Neuronal stem cell (in vitro differentiated cells): ENCODE measurements around the gene MYLK4.

Experiments used
- DNase-seq: peaks from one replicate; pipeline ENCODE4 v3.0.0-alpha.2; 2013; ENCODE audit warnings: low spot score
- H2AFZ ChIP-seq: one replicate; pipeline ENCODE4 v1.6.1; 2013; ENCODE audit warnings: mild to moderate bottlenecking, low read length, inconsistent platforms
- H2AK5ac ChIP-seq: 2 replicates; pipeline ENCODE4 v1.6.1; 2013; ENCODE audit warnings: low read depth, mild to moderate bottlenecking, inconsistent platforms, low read length, moderate library complexity, mixed read lengths
- H2BK120ac ChIP-seq: 2 replicates; pipeline ENCODE4 v1.6.1; 2013; ENCODE audit warnings: low read depth, mild to moderate bottlenecking, inconsistent platforms, low read length, moderate library complexity, mixed read lengths
- H2BK12ac ChIP-seq: one replicate; pipeline ENCODE4 v1.6.1; 2013; ENCODE audit warnings: low read length, inconsistent platforms
- H2BK15ac ChIP-seq: 2 replicates; pipeline ENCODE4 v1.6.1; 2013; ENCODE audit warnings: mild to moderate bottlenecking, low read length, inconsistent platforms, mixed read lengths
- H2BK5ac ChIP-seq: one replicate; pipeline ENCODE4 v1.6.1; 2013; ENCODE audit warnings: inconsistent platforms, mild to moderate bottlenecking, low read length, moderate library complexity
- H3K14ac ChIP-seq: one replicate; pipeline ENCODE4 v1.6.1; 2013; ENCODE audit warnings: low read length, inconsistent platforms
- H3K18ac ChIP-seq: 2 replicates; pipeline ENCODE4 v1.6.1; 2013; ENCODE audit warnings: low read length, inconsistent platforms
- H3K23ac ChIP-seq: 2 replicates; pipeline ENCODE4 v1.6.1; 2013; ENCODE audit warnings: low read depth, mild to moderate bottlenecking, mixed read lengths, low read length, inconsistent platforms; ENCODE audit not compliant: poor library complexity
- H3K27ac ChIP-seq: replicated peaks from 3 replicates; pipeline ENCODE4 v1.5.1; 2013; ENCODE audit warnings: low read length, inconsistent platforms
- H3K27me3 ChIP-seq, 3 experiments: 2 replicates each; pipeline ENCODE4 v1.6.1; 2013; ENCODE audit warnings: low read length in 3 of 3, mild to moderate bottlenecking in 2 of 3, inconsistent platforms in 1 of 3, low read depth in 1 of 3, mixed read lengths in 1 of 3, moderate library complexity in 1 of 3; ENCODE audit not compliant: control insufficient read depth in 3 of 3, insufficient read depth in 3 of 3
- H3K36me3 ChIP-seq, 2 donors: replicated peaks in 1 of 2; 2 replicates each; pipeline ENCODE4 v1.6.1; 2013; ENCODE audit warnings: low read length in 2 of 2; ENCODE audit not compliant: control insufficient read depth in 2 of 2, insufficient read depth in 2 of 2
- H3K4ac ChIP-seq: 2 replicates; pipeline ENCODE4 v1.6.1; 2013; ENCODE audit warnings: inconsistent platforms, mild to moderate bottlenecking, low read length, moderate library complexity
- H3K4me1 ChIP-seq, 2 donors: 1 replicate in 1 of 2; 2 replicates in 1 of 2; pipeline ENCODE4 v1.6.1; 2013; ENCODE audit warnings: low read length in 2 of 2, low read depth in 1 of 2; ENCODE audit not compliant: control insufficient read depth in 2 of 2, insufficient read depth in 1 of 2
- H3K4me2 ChIP-seq: one replicate; pipeline ENCODE4 v1.6.1; 2013; ENCODE audit warnings: mild to moderate bottlenecking, low read length, inconsistent platforms; ENCODE audit not compliant: insufficient read depth, poor library complexity, severe bottlenecking
- H3K4me3 ChIP-seq, 2 donors: 2 replicates each; pipeline ENCODE4 v1.5.1; 2013; ENCODE audit warnings: low read length in 2 of 2, mild to moderate bottlenecking in 2 of 2, inconsistent platforms in 1 of 2, moderate library complexity in 1 of 2
- H3K79me1 ChIP-seq: one replicate; pipeline ENCODE4 v1.6.1; 2013; ENCODE audit warnings: low read depth, mild to moderate bottlenecking, inconsistent platforms, low read length, moderate library complexity
- H3K9ac ChIP-seq: one replicate; pipeline ENCODE4 v1.6.1; 2013; ENCODE audit warnings: mild to moderate bottlenecking, low read depth, low read length, inconsistent platforms; ENCODE audit not compliant: poor library complexity
- H3K9me3 ChIP-seq, 2 donors: replicated peaks in 1 of 2; 2 replicates each; pipeline versions ENCODE3 to v1.6.1; 2013; ENCODE audit warnings: low read length in 2 of 2, mild to moderate bottlenecking in 2 of 2, inconsistent platforms in 1 of 2, low read depth in 1 of 2, mixed read lengths in 1 of 2, moderate library complexity in 1 of 2; ENCODE audit not compliant: control insufficient read depth in 2 of 2, insufficient read depth in 1 of 2
- H4K8ac ChIP-seq: one replicate; pipeline ENCODE4 v1.6.1; 2013; ENCODE audit warnings: low read depth, mild to moderate bottlenecking, inconsistent platforms, low read length, moderate library complexity
- H4K91ac ChIP-seq: one replicate; pipeline ENCODE4 v1.6.1; 2013; ENCODE audit warnings: low read length, low read depth, mild to moderate bottlenecking, inconsistent platforms; ENCODE audit not compliant: poor library complexity
- WGBS, 2 donors: extraction: QIAGEN DNeasy Blood & Tissue Kit; methylation state at CpG; one replicate each; pipeline ENCODE4 v1.1.7; 2013; ENCODE audit warnings: missing lambda C conversion rate in 2 of 2, mixed read lengths in 1 of 2; ENCODE audit not compliant: insufficient read length in 2 of 2, insufficient replicate concordance in 1 of 2; ENCODE audit errors: extremely low coverage in 2 of 2; 5-methylcytosine and 5-hydroxymethylcytosine counted together

The MYLK4 gene

GRCh38 chr6:2633736-2634135 is 117.0 kb downstream of the MYLK4 start:
- DNase-seq, result no peak
- Histone ChIP-seq H3K4me2 (peak overlapping the region; percentile 71), H4K91ac (no peak overlapping the region), H3K4me3 (no peak overlapping the region), H3K79me1 (no peaks in the 10 kb centered on the region), H3K23ac (no peak overlapping the region), H3K9me3 (no peaks in the 10 kb centered on the region), H3K4me1 (peaks cover 0 to 2% of the 10 kb centered on the region in 2 donors), H2AK5ac (peak overlapping the region; percentile 6), H2BK12ac (no peak overlapping the region), H2BK15ac (peak overlapping the region; percentile 4), H2AFZ (peak overlapping the region; percentile 98), H2BK5ac (no peak overlapping the region), H3K18ac (peak overlapping the region; percentile 92), H3K14ac (no peak overlapping the region), H3K27me3 (peaks cover 0 to 17% (median 0%) of the 10 kb centered on the region in 3 experiments), H4K8ac (peak overlapping the region; percentile 1), H3K36me3 (no peaks in the 10 kb centered on the region), H3K27ac (no peak overlapping the region), H3K4ac (no peak overlapping the region), H2BK120ac (no peak overlapping the region), H3K9ac (no peak overlapping the region)
- WGBS, 2 donors, result no CpG with 5 or more reads among the region's 13 CpGs

DNA sequence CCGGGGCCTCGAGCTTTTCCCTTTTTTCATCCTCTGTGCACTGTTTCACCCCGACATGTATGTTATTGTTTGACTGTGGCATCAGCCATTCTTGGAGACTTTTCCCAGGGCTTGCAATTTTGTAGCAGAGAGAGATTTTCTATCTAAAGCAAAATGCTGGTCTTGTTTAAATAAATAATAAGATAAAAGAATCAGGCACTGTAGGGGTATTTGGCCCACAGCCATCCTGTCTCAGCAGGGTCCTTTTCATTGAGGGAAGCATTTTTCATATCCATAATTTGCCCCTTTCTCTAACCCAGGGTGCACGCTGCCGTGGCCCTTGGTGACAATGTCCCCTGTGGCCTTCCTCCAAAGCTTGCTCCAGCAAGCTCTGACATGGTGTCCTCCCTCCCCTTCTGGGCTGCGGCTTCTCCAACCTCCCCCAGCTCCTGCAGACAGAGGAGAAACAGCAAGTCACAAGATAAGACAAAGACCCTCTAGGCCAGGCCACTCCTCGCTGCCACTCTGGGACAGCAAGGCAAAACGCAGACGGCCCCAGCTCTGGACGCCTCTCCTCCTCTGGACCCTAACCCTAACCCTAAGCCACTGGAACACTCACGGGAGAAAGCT is 117.6 kb downstream of the MYLK4 start:
- H3K27me3 ChIP-seq, result peaks cover 0 to 17% (median 0%) of the 10 kb centered on the region in 3 experiments
- no peak overlapping the region for H4K91ac ChIP-seq
- peak overlapping the region; percentile 23 for H3K18ac ChIP-seq
- H2AFZ ChIP-seq, result no peak overlapping the region
- no peak overlapping the region for H3K9ac ChIP-seq
- H2BK15ac ChIP-seq, result no peak overlapping the region
- H3K4ac ChIP-seq, result no peak overlapping the region
- H3K9me3 ChIP-seq, result no peaks in the 10 kb centered on the region
- H2BK12ac ChIP-seq, result no peak overlapping the region
- no peaks in the 10 kb centered on the region for H3K36me3 ChIP-seq
- no CpG with 5 or more reads among the region's 11 CpGs for whole genome bisulfite sequencing, 2 donors
- H2AK5ac ChIP-seq, result peak overlapping the region; percentile 6
- no peak overlapping the region for H3K27ac ChIP-seq
- H2BK5ac ChIP-seq, result no peak overlapping the region
- DNase-seq, result no peak
- H2BK120ac ChIP-seq, result no peak overlapping the region
- H3K4me3 ChIP-seq, result no peak overlapping the region
- H3K4me2 ChIP-seq, result no peak overlapping the region
- peaks cover 0 to 2% of the 10 kb centered on the region in 2 donors for H3K4me1 ChIP-seq
- H3K14ac ChIP-seq, result no peak overlapping the region
- no peaks in the 10 kb centered on the region for H3K79me1 ChIP-seq
- no peak overlapping the region for H3K23ac ChIP-seq
- H4K8ac ChIP-seq, result peak overlapping the region; percentile 1

DNA sequence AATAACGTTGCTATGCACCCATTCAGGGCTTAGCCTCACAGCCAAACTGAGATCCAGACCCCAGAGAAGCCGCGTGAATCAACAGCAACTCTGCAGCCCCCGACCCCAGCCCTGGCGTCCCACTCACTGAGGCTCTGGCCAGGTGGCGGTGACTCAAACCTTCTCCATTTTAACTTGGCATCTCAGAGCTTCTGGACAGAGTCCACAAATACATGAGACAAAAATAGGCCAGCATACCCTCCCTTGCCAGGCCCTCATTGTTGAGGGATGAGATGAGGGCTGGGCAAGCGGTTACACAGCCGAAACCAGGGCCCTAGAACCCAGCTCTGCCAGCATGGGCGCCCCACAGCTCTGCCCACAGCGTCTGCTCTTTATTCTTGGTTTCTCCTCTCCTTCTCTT is 118.4 kb downstream of the MYLK4 start:
- Histone ChIP-seq H3K9me3 (no peaks in the 10 kb centered on the region), H3K27me3 (peaks cover 0 to 17% (median 0%) of the 10 kb centered on the region in 3 experiments), H3K27ac (no peak overlapping the region), H3K23ac (no peak overlapping the region), H2AK5ac (no peak overlapping the region), H3K9ac (no peak overlapping the region), H4K8ac (no peak overlapping the region), H3K4me3 (no peak overlapping the region), H2BK12ac (no peak overlapping the region), H3K79me1 (no peaks in the 10 kb centered on the region), H3K14ac (no peak overlapping the region), H3K4ac (no peak overlapping the region), H3K36me3 (no peaks in the 10 kb centered on the region), H3K18ac (no peak overlapping the region), H2BK15ac (no peak overlapping the region), H4K91ac (no peak overlapping the region), H2AFZ (no peak overlapping the region), H2BK120ac (no peak overlapping the region), H2BK5ac (no peak overlapping the region), H3K4me1 (peaks cover 0 to 2% of the 10 kb centered on the region in 2 donors), H3K4me2 (no peak overlapping the region)
- DNase-seq, result no peak
- WGBS, 2 donors, result no CpG with 5 or more reads among the region's 10 CpGs

GRCh38 chr6:2630891-2631571 is 119.7 kb downstream of the MYLK4 start:
- H4K8ac ChIP-seq, result no peak overlapping the region
- no peak overlapping the region for H3K14ac ChIP-seq
- no peak overlapping the region for H2BK5ac ChIP-seq
- H3K27me3 ChIP-seq, result peaks cover 0 to 11% (median 0%) of the 10 kb centered on the region in 3 experiments
- no peak overlapping the region for H4K91ac ChIP-seq
- no CpG with 5 or more reads among the region's 14 CpGs for WGBS, 2 donors
- H3K23ac ChIP-seq, result no peak overlapping the region
- no peak overlapping the region for H2AK5ac ChIP-seq
- no peak overlapping the region for H3K4ac ChIP-seq
- no peak overlapping the region for H3K4me2 ChIP-seq
- DNase-seq, result no peak
- no peak overlapping the region for H2BK12ac ChIP-seq
- no peak overlapping the region for H2BK120ac ChIP-seq
- no peaks in the 10 kb centered on the region for H3K36me3 ChIP-seq
- H3K4me3 ChIP-seq, result no peak overlapping the region
- no peak overlapping the region for H2BK15ac ChIP-seq
- no peak overlapping the region for H2AFZ ChIP-seq
- peaks cover 0 to 2% of the 10 kb centered on the region in 2 donors for H3K4me1 ChIP-seq
- H3K9ac ChIP-seq, result no peak overlapping the region
- H3K79me1 ChIP-seq, result no peaks in the 10 kb centered on the region
- H3K18ac ChIP-seq, result no peak overlapping the region
- no peak overlapping the region for H3K27ac ChIP-seq
- no peaks in the 10 kb centered on the region for H3K9me3 ChIP-seq
